ENCODE measurements around the gene CIZ1.

The CIZ1 gene

DNA sequence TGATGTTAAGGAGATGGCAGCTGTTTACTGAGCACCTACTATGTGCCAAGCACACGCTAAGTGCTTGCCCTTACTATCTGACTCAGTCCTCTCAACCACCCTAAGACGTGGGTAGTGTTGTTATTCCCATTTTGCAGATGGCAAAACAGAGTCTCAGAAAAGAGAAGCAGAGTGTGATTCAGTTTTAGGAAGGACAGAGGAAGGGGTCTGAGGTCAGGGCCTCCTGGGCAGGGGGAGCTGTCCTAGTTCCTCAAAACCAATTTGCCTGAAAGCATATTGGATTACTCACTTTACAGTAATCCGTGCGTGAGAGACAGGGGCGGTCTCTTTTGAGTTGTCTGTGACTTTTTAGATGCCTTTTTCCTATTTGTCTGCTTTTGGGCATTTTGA, 35.0 kb upstream of the CIZ1 start:
- TF ChIP-seq, protein P1, sequence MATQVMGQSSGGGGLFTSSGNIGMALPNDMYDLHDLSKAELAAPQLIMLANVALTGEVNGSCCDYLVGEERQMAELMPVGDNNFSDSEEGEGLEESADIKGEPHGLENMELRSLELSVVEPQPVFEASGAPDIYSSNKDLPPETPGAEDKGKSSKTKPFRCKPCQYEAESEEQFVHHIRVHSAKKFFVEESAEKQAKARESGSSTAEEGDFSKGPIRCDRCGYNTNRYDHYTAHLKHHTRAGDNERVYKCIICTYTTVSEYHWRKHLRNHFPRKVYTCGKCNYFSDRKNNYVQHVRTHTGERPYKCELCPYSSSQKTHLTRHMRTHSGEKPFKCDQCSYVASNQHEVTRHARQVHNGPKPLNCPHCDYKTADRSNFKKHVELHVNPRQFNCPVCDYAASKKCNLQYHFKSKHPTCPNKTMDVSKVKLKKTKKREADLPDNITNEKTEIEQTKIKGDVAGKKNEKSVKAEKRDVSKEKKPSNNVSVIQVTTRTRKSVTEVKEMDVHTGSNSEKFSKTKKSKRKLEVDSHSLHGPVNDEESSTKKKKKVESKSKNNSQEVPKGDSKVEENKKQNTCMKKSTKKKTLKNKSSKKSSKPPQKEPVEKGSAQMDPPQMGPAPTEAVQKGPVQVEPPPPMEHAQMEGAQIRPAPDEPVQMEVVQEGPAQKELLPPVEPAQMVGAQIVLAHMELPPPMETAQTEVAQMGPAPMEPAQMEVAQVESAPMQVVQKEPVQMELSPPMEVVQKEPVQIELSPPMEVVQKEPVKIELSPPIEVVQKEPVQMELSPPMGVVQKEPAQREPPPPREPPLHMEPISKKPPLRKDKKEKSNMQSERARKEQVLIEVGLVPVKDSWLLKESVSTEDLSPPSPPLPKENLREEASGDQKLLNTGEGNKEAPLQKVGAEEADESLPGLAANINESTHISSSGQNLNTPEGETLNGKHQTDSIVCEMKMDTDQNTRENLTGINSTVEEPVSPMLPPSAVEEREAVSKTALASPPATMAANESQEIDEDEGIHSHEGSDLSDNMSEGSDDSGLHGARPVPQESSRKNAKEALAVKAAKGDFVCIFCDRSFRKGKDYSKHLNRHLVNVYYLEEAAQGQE (IDR thresholded peaks at IDR 0.05; ENCODE audit: insufficient read depth in 1 of 2, low read depth in 2 of 2, low read length in 2 of 2), result no peak
- TF ChIP-seq SIN3A (IDR thresholded peaks at IDR 0.05; ENCODE audit: borderline replicate concordance, insufficient read depth, low read length), result no peak
- TF ChIP-seq TAF1 (IDR thresholded peaks at IDR 0.05; ENCODE audit: borderline replicate concordance, insufficient read depth, low read length), result no peak
- no peak for TF ChIP-seq FOXP2 (optimal IDR thresholded peaks at IDR 0.05; ENCODE audit: borderline replicate concordance, extremely low read depth, extremely low read length, insufficient read depth)
- TF ChIP-seq POLR2AphosphoS5 (IDR thresholded peaks at IDR 0.05; ENCODE audit: low read depth, low read length), result no peak

DNA sequence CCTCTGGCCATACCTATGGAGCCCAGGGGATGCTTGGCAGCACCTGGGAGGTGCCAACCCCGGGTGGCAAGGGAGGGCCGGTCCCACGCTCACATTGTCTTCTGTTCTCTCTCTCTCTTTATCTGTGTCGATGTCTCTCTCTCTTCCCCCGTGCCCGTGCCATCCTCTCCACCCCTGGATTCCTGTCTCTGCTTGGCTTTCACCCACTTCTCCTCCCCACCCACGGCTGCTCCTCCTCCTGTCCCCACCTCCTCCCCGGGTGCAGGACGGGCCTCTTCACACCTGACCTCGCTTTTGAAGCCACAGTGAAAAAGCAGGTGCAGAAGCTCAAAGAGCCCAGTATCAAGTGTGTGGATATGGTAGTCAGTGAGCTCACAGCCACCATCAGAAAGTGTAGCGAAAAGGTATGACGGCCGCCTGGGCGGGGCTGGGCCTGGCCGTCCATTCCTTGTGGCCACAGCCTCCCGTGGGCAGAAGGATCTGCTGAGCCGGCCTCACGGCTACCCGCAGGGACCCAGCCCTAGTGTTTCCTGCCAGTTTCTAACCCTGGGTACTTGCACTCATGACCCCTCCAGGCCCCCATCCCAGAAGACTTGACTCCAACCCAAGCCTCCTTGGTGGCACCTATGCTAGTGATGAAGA, 34.5 kb upstream of the CIZ1 start:
- TF ChIP-seq POLR2AphosphoS5 (IDR thresholded peaks at IDR 0.05; ENCODE audit: low read depth, low read length) (no peak), TAF1 (IDR thresholded peaks at IDR 0.05; ENCODE audit: borderline replicate concordance, insufficient read depth, low read length) (no peak), FOXP2 (optimal IDR thresholded peaks at IDR 0.05; ENCODE audit: borderline replicate concordance, extremely low read depth, extremely low read length, insufficient read depth) (no peak)

DNA sequence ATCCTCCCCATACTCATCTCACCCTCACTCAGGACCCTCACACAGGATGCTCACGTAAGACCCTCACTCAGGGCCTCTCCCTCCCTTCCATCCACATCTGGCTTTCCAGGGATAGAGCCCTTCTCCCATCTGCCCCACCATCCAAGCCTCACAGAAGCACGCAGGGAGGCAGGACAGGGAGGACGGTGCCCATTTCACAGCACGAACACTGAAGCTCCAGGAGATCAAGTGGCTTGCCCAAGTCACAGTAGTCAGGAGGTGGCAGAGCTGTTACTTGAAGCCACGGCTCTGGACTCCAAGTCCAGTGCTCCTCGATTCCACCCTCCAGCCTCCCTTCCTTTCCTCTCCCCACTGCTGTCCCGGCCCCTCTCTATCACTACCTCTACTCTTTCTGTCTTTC, 33.5 kb upstream of the CIZ1 start:
- TF ChIP-seq FOXP2 (optimal IDR thresholded peaks at IDR 0.05; ENCODE audit: borderline replicate concordance, extremely low read depth, extremely low read length, insufficient read depth) (no peak), SIN3A (IDR thresholded peaks at IDR 0.05; ENCODE audit: borderline replicate concordance, insufficient read depth, low read length) (no peak), POLR2AphosphoS5 (IDR thresholded peaks at IDR 0.05; ENCODE audit: low read depth, low read length) (no peak), TAF1 (IDR thresholded peaks at IDR 0.05; ENCODE audit: borderline replicate concordance, insufficient read depth, low read length) (no peak)
- TF ChIP-seq, protein P1 (IDR thresholded peaks at IDR 0.05; ENCODE audit: insufficient read depth in 1 of 2, low read depth in 2 of 2, low read length in 2 of 2), result no peak

DNA sequence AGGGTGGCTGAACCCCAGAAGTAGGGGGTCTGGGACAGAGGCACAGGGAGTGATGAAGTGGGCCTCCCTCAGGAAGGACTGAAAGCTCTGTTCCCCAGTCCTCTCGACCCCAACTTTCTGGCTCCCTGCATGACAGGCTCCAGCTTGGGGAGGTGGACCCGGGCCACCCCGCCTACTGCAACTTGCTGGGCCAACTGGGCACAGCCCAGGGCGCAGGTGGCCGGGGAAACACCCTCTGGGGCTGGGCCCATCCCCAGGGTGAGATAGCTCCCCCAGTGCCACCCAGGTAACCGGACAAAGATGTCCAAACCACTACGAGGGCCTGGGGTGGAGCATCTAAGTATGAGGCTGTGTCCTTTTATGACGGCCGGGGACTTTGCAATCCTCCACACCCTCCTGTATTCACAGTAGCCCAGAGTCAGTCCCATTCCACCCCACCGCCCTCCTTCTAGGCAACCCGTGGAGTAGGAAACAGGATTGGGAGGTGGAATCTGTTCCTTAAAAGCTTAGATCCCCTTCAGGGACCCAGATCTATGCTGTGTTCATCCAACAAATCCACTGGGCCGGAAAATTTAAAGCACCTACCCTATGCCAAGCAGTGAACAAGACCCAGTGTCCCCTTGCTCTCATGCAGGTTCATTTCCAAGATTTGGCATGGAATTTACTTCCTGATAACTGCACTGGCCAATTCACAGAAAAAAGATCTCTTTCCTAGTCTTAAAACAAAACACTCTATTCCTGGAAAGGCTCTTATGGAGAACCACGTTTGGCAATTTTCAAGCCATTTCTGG, 31.7 kb upstream of the CIZ1 start:
- TF ChIP-seq POLR2AphosphoS5 (IDR thresholded peaks at IDR 0.05; ENCODE audit: low read depth, low read length) (no peak), FOXP2 (optimal IDR thresholded peaks at IDR 0.05; ENCODE audit: borderline replicate concordance, extremely low read depth, extremely low read length, insufficient read depth) (no peak)
- TF ChIP-seq, protein P1 (IDR thresholded peaks at IDR 0.05; ENCODE audit: insufficient read depth in 1 of 2, low read depth in 2 of 2, low read length in 2 of 2), result no peak

DNA sequence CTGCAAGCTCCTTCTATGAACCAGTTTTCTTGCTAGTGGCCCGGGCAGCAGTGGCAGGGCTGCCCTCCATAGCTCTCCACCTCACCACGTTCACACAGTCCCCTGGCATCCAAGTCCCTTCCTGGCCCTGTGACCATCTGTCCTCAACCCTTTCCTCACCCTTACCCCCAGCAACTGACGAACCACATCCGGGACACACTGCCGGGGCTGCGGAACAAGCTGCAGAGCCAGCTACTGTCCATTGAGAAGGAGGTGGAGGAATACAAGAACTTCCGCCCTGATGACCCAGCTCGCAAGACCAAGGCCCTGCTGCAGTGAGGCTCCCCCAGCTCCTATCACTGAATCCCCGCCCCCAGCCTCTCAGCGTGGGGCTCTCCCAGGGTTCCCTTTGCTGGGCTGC, 30.7 kb upstream of the CIZ1 start:
- no peak for TF ChIP-seq POLR2AphosphoS5 (IDR thresholded peaks at IDR 0.05; ENCODE audit: low read depth, low read length)
- no peak for TF ChIP-seq FOXP2 (optimal IDR thresholded peaks at IDR 0.05; ENCODE audit: borderline replicate concordance, extremely low read depth, extremely low read length, insufficient read depth)
- TF ChIP-seq, protein P1 (IDR thresholded peaks at IDR 0.05; ENCODE audit: insufficient read depth in 1 of 2, low read depth in 2 of 2, low read length in 2 of 2), result no peak
- TF ChIP-seq TAF1 (IDR thresholded peaks at IDR 0.05; ENCODE audit: borderline replicate concordance, insufficient read depth, low read length), result no peak

Data from PFSK-1 (cell line).